Glomerular visceral epithelial cell (primary cell): ENCODE results near the gene KCNQ4.

Experiments used
- DNase-seq: peaks from one replicate; pipeline ENCODE4 v3.0.0-alpha.2; 2016; ENCODE audit errors: extremely low spot score

Gene KCNQ4

DNA sequence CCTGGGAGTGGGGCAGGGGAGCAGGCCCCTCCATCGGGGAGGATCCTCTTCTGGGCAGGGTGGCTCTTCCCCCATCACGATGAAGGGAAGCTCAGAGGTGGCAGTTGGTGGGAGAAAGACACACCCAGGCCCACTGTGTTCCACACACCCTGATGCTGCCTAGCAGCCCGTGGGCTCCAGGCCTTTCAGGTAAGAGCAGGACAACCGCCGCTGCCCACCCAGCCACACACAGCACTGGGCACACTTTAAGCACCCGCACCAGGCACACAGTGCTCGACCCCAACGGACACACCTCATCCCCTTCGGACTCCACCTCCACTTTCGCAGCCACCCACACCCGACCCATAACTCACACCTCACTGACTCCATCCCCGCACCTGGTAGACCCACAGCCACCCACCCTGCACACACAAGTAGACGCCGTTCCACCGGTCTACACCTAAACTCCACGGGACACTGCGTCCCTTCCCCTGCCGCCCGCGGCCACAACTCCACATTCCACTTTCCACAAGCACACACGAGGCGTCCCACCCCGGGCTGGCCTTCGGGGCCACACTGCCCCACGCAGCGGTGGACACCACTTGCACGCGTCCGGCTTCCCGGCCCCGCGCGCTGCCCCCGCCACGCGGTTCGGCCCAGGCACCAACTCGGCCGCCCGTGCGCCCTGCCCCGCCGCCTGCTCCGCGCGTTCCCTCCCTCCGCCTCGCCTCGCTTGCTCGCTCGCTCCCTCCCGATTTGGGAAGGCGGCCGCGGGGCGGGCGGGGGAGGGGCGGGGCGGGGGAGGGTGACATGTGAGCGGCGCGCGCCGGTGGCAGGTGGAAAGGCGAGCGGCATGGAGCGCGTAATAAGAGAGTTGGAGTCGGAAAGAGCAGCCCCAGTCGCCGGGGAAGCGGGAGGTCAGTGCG is at the start of gene KCNQ4:
KCNQ4 (plus strand) TSS at position 787 of the 905 bp plus-strand sequence. CDS start 307 bp downstream, outside the sequence.
- DNase-seq = peak; percentile 42

DNA sequence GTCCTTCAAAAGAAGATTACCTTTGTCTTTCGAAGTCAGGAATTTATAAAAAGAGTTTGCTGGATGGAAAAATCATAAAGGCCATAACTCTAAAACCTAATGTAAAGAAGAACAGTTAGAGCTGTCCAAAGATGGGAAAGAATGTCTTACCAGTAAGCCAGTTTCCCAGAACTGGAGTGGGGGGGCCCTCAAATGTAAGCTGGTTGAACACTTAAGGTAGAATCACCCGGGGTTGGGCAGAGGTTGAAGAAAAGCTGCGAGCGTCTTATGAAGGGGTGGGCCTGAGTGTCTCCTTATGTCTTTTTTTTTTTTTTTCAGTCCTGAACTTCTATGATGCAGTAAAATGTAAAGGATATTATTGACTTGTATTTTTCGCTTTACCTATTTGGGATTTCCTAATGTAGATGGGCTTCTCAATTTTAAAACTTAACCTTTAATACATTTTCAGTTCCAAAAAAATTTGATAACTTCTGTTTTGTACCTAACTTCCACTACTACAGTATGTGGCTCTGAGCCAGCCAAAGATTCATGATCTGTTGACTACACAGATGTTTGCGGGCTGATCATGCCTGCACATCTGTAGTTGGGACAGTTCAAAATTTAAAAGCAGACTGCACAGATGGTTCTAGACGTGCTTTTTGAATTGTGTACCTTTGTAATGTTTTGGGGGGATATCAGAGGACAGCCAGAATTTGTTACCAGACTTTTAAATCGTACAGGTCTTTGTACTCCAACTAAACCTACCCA is 48.5 kb upstream of the KCNQ4 start:
- DNase-seq = no peak

DNA sequence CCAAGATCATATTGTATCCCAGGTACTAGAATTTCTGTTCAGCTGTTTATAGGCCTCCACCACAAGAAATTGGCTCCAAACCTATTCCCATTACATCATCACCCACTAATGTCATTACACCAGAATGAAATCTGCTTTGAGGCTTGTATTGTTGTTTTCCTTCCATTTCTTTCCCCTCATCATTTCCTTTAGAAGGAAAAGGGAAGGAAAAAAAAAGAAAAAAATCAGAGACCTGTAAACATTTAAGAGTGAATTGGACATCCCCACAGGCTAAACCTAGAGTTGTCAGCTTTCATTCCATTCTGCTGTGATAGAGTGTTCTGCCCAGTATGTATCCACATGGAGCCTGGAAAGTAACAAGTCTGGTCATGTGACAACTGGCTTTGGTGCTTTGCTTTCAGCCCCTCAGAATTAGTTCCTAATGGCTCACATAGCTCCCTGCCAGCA is 47.5 kb upstream of the KCNQ4 start:
- peak; percentile 73 for DNase-seq

DNA sequence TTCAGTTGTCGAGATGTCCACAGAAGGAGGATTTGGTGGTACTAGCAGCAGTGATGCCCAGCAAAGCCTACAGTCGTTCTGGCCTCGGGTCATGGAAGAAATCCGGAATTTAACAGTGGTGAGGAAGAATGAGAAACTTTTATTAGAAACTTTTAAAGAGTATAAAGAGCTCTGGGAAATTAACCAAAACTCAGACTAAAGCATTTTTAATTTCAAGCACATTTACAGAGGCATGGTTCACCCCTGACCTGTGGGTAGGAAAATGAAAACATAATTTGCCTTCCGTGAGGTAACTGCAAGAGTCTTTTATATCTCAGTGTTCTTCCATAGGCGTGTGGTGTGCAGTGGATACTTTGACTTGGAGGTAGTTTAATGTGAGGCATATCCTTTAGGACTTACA is 44.8 kb upstream of the KCNQ4 start:
- no peak for DNase-seq

DNA sequence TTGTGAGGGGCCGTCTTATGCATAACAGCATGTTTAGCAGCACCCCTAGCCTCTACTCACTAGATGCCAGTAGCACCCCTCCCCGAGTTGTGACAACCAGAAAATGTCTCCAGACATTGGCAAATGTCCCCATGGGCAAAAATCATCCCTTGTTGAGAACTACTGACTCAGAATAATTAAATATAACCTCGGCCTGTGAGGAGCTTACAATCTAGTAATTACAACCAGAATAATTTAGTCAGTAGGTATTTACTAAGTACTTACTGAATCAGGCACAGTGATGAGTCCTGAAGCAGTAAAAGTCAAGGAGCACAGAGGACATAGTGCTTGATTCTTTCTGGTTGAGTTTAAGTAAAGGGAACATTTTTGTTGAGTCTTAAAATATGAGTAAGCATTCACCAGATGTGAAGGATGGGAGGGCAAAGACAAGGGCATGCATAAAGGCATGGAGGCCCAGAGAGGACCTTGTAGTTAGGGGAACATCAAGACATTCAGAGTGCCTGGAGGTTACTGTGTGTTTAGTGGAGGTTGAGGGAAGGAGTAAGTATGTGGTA is 44.1 kb upstream of the KCNQ4 start:
- no peak for DNase-seq

DNA sequence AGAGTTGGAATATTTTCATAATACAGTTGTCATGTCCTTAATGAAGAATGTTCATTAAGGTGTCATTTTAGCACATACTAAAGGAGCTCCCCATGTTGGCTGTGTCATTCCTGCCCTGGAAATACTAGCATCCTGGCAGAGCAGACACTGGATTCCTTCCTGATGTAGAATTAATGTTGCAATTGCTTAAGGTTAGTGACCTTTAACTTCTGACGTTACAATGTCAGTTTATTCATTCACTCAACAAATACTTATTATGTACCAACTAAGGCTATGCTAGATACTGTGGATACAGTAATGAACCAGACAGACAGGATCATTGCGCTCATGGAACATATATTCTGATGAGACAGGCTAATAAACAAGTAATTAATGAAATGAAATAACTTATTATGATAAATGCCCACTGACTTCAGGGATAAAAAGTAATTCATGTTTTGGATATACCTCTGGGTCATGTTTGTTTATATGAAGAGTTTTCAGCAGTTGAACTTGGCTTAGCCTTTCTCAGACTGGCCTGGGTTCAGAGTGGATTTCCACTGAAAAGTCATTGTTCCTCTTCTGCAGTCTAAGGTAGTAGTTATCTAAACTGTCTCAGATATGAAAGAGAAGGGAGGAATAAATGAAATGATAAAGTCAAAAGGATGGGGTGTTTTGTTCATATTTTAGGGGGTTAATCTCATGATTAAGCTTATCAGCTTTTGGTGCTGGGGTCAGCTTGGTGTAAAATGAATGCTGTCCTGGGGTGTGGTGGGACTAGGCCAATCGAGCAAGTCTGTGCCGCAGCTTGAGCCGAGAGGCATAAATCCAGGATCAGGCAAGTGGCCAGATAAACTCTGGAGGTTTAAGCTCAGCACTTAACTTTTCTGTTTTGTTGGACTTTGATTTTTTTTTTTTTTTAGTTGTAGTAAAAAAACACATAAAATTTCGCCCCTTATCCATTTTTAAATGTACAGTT is 43.3 kb upstream of the KCNQ4 start:
- no peak for DNase-seq

DNA sequence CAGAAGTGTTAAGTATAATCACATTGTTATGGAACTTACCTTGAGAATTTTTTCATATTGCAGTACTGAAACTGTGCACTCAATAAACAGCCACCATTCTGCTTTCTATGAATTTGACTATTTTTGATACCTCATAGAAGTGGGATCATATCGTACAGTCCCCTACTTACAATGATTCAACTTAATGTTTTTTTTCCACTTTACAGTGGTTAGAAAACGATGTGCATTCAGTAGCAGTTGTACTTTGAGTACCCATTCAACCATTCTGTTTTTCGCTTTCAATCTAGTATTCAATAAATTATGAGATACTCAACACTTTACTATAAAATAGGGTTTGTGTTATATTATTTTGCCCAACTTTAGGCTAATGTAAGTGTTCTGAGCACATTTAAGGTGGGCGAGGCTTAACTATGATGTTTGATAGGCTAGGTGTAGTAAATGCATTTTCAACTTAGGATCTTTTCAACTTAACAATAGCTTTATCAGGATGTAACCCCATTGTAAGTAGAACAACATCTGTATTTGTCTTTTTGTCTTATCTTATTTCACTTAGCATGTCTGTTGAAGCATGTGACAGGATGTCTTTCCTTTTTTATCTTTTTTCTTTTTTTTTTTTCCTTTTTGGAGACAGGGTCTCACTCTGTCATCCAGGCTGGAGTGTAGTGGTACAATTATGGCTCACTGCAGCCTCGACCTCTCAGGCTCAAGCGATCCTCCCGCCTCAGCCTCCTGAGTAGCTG is 42.4 kb upstream of the KCNQ4 start:
- no peak for DNase-seq

DNA sequence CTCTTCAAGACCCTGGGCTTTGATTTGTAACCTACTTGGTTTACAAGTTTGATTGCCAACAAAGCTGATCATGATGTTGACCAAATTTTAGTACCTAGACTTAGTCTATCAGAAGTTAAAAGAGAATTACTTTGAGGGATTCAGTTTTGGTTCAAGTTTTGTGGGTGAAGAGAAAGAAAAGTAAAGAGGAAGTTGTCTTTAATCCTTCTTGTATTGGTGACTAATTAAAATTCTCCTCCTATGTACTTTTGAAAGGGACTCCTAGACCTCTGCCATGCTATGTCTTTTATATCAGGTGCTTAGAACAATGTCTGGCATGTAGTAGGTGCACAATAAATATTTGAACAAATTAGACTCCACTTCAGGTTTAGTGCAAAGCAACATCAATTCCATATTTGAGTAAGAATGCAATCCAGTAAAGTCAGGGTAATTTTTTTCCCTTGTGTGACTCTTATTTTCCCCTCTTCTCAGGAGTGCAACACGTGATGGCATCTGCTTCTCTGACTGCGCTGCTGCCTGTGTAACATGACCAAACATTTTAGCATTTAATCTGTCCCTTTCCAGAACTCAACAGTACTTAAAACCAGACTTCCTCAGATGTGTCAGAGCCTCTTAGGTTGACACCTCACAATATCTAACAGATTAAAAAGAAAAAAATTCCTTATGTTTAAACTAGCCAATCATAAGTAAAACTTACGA is 41.1 kb upstream of the KCNQ4 start:
- DNase-seq = no peak

DNA sequence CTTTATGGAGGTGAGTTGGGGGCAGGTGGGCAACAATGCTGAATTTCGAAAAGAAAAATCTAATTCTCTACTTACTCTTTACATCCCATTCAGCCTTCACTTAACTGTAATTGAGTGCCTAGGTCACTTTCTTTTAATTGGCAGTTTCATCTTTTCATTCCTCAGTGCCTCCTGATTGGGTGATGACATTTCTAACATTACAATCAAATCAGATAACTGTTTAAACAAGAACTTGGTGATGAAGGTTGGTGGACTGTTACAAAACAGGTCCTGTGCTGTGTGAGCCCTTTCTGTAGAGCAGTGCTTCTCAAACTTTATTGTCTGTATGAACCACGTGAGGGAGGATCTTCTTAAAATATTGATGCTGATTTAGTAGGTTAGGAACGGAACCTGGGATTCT is 40.1 kb upstream of the KCNQ4 start:
- DNase-seq = no peak

DNA sequence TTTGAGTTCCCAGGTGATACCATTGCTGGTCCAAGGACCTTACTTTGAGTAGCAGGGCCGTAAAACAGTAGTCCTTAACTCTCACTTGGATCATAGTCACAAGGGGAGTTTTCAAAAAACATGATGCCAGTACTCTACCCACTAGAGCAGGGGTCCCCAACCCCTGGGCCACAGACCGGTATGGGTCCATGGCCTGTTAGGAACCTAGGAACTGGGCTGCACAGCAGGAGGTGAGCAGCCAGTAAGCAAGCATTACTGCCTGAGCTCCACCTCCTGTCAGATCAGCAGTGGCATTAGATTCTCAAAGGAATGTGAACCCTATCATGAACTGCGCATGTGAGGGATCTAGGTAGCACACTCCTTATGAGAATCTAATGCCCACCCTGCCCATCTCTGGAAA is 39.7 kb upstream of the KCNQ4 start:
- no peak for DNase-seq

DNA sequence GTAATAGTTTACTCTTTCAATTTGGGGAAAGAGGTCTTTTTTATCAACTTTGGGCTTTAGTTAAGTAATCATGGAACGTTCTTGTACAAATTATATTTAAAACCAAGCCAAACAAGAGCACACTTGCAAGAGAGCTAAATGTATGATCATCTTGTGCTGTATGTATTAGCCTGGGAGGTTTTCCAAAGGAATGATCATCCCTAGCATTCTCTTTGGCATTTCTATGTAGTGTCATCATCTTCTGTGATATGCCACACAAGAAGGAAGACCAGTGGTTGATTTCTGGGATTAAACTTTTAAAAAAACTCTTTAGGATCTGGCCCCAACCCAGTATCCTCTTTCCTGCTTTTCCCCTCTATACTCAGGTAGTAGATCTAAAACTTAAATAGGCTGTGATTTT is 38.4 kb upstream of the KCNQ4 start:
- DNase-seq = no peak

DNA sequence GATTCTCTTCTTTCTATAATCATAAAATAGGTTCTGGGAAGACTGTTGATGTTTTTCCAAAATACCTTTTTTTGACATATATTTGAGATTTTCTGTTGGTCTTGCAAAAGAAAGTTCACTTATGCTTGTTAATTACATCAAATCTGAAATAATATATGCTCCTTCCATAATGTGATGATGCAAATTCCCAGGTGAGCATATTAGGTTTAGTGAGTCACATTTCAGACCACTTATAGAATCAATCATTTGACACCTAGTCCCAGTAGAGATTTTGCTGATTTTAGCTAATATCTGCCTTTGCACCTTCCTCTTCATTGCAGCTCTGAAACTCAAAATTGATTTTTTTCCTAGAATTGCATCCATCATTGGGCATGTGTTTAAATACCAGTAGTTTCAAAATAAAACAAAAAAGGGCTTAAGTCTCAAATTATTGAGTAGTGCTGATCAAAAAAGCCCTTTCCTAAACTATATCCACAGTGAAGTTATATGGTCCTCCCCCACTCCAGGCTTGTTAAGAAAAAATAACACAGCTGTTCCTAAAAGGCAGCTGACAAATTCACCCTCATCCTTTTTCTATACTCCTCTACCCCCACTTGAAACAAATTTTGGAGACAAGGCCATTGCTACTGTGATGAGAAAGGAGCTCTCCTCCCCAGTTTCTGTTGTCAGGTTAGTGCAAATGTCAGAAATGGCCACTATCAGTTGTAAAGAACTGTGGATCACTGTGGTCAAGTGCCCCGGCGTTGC is 37.1 kb upstream of the KCNQ4 start:
- DNase-seq = no peak

DNA sequence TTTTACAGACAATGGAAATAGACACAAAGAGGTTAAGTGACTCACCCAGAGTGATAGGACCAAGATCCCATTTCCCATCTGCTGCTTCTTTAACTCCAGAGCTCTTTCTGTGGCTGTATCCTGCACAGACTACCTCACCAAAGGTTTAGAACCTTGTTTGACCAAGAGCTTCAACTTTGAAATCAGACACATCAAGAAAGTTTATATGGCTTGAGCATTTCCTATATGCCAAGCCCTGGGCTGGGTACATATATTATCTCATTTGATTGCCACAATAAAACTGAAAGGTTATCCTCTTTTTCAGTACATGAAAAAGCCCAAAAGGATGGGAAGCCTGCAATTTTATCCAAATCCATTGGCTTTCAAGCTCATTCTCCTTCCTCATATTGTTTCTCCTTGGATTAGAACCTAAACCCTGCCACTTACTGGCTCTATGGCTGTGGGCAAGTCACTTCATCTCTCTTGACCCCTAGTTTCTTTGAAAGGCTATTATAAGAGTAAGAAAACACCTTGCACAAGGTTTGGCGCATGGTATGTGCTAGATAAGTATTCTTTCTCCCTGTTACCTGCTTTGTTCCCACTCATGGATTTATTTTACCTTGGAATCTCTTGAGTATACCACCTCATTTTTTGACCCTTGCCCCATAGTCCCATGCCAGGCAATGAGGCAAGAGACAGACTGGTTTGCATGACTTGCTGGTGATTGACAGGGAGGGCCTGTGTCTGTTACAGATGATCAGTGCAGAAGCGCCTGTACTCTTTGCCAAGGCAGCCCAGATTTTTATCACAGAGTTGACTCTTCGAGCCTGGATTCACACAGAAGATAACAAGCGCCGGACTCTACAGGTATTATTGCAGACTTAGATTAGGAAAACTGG is 34.5 kb upstream of the KCNQ4 start:
- no peak for DNase-seq

DNA sequence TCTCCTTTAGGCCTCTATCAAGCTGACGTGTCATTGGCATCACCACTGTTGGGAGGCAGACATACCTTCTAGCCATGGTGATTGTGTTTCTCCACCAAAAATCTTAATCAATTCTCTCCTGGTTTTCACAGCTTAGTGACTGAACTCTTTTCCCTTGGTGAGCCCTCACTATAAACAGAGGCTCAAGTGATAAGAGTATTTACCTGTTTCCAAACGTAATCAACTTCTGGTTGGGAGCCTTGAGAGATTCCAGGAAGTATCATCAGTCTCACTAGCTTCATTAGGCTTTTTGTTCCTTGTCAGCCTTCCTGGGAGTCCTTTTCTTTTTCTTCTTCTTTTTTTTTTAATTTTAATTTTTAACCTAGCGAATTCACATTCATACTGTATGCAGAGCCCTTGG is 33.8 kb upstream of the KCNQ4 start:
- no peak for DNase-seq

DNA sequence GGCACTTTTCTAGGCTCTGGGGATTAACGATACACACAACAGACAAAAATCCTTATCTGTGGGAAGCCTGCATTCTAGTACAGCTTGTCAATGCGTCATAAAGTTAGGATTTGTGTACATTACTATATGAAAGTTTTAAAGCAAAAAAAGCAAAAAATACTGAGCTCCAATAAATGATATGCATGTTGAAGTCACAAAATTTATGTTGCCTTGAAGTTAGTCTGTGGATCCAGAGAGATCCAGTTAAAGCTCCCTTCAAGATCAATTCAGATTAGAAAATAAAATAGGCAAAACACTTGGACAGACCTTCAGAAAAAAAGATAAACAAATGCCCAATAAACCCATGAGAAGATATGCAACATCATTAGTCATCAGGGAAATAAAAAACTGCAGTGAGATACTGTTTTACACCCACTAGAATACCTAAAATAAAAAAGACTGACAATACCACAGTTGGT is 33.1 kb upstream of the KCNQ4 start:
- no peak for DNase-seq

DNA sequence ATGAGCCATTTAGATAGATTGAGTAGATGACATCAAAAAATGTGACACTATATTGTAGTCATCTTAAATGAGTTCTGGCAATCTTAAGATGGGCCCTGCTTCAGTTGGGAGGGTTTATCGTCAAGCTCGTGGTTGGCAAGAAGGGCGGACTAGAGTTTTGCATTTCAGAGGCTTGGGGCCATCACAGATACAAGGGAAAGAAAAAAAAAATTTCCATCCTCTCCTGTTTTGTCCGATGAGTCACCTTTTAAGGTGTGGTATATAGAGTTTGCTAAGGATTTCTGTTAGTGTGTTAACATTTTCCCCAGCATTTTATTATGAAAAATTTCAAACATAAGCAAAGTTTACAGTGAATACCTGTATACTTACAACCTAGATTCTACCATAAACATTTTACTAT is 31.8 kb upstream of the KCNQ4 start:
- no peak for DNase-seq

DNA sequence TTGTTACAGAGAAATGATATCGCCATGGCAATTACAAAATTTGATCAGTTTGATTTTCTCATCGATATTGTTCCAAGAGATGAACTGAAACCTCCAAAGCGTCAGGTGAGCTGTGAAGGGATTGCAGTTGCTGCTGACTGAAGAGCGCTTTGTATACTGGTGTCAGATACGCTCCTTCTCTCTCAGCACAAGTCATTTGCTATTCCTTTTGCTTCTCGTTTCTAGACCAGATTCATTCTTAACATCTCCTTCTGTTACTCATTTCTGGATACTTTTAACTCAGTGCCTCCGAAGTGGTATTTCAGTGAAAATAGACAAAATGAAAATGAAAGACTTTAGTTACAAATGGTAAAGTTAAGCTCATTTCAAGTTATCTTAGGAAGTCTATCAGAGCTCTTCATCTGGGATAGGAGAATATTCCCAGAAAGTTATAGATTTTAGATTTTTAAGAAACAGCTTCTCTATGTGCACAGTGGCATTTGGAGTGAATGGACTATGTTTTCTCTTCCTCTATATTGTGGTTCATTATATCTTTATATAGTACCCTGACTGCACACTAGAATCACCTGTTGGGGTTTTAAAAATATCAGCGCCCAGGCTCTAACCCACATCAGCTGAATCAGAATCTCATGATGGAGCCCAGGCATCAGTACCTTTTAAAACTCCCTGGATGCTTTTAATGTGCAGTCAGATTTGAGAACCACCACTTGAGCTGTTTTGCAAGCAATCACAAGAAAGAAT is 30.3 kb upstream of the KCNQ4 start:
- no peak for DNase-seq

DNA sequence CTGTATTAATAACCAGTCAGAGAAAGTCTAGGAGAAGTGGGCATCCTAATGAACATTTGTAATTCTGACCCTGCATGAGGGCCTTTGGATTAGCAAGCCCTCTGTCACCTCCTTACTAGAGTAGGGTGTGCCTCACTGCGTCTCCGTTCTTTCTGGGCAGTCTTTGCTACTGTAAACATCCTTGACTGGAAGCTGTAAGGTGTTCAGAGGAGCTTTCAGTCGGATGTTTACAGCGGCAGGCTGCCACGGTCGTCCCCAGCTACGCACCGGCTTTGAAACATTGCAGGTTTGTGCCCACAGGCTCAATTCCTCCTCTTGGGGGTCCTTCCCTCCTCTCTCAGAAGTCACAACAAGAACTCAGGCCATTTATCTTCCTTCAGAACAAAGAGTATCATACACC is 29.4 kb upstream of the KCNQ4 start:
- no peak for DNase-seq
